ENCODE measurements around the gene HMGA1. TPM values are rescaled to one million over a fixed set of nuclear protein-coding genes. Genes with fewer than 3 reads are reported as not detected.
"Not testable (repeated sequence)": the region's sequence is repeated elsewhere in the genome, so short reads cannot be mapped to it uniquely, and the experiment has no call there.

HMGA1 gene
- total and polyA plus RNA-seq, 4 experiments from 2014 or later: 25.4 to 77.5 (median 57.8) TPM

- Histone ChIP-seq H3K36me3 (ENCODE audit: insufficient read depth, low read length) (no peaks in the 10 kb centered on the region), H3K4me1 (ENCODE audit: insufficient read depth, low read length) (no peaks in the 10 kb centered on the region), H3K27ac (ENCODE audit: low read depth, low read length) (no peak overlapping the region), H3K27me3 (ENCODE audit: insufficient read depth, low read length) (no peaks in the 10 kb centered on the region), H3K4me3 (ENCODE audit: low read length in 2 of 2) (no peak overlapping the region), H3K9me3 (ENCODE audit: control insufficient read depth in 1 of 2, low read length in 2 of 2) (no peaks in the 10 kb centered on the region)
- ChIA-PET CTCF (ENCODE audit: partially characterized antibody) (no interaction called here), POLR2A (ENCODE audit: partially characterized antibody) (interaction anchor here (0.7 kb wide), 1 partner anchor 283 kb away, joined by 3 read pairs; no protein-coding TSS in a partner anchor)
- Mint-ChIP-seq H3K27ac (no peak overlapping the region), H3K4me3 (no peak overlapping the region), H3K4me1 (peaks cover 0 to 7% (median 4%) of the 10 kb centered on the region in 4 donors), H3K9me3 (peaks cover 0 to 4% (median 0%) of the 10 kb centered on the region in 8 donors), H3K27me3 (no peaks in the 10 kb centered on the region), H3K36me3 (no peaks in the 10 kb centered on the region)
- intact Hi-C loops (cut with micrococcal nuclease): no loop called here
- DNase-seq: no peak
Observed at GRCh38 chr6:34267746-34268145, 31.1 kb downstream of the HMGA1 start.

- intact Hi-C loops (cut with micrococcal nuclease); H3K27me3 ChIP-seq (ENCODE audit: insufficient read depth, low read length); CTCF ChIA-PET (ENCODE audit: partially characterized antibody); DNase-seq; H3K27me3 Mint-ChIP-seq; H3K4me1 Mint-ChIP-seq; H3K9me3 ChIP-seq (ENCODE audit: control insufficient read depth in 1 of 2, low read length in 2 of 2); H3K4me3 ChIP-seq (ENCODE audit: low read length in 2 of 2); POLR2A ChIA-PET (ENCODE audit: partially characterized antibody); H3K36me3 ChIP-seq (ENCODE audit: insufficient read depth, low read length); H3K36me3 Mint-ChIP-seq; H3K4me1 ChIP-seq (ENCODE audit: insufficient read depth, low read length); H3K27ac Mint-ChIP-seq; H3K27ac ChIP-seq (ENCODE audit: low read depth, low read length); H3K4me3 Mint-ChIP-seq; H3K9me3 Mint-ChIP-seq: not testable (repeated sequence)
Observed at GRCh38 chr6:34269132-34269531, 32.5 kb downstream of the HMGA1 start.

GRCh38 chr6:34269658-34270341 is 33.1 kb downstream of the HMGA1 start:
- H3K27me3 ChIP-seq (ENCODE audit: insufficient read depth, low read length); H3K36me3 Mint-ChIP-seq; H3K27ac ChIP-seq (ENCODE audit: low read depth, low read length); H3K4me1 ChIP-seq (ENCODE audit: insufficient read depth, low read length); H3K9me3 ChIP-seq (ENCODE audit: control insufficient read depth in 1 of 2, low read length in 2 of 2); H3K27me3 Mint-ChIP-seq; DNase-seq; H3K9me3 Mint-ChIP-seq; H3K4me1 Mint-ChIP-seq; H3K36me3 ChIP-seq (ENCODE audit: insufficient read depth, low read length); POLR2A ChIA-PET (ENCODE audit: partially characterized antibody); H3K4me3 ChIP-seq (ENCODE audit: low read length in 2 of 2); intact Hi-C loops (cut with micrococcal nuclease): not testable (repeated sequence)
- CTCF ChIA-PET (ENCODE audit: partially characterized antibody): interaction anchor here (0.8 kb wide), 1 partner anchor 11 kb away, joined by 3 read pairs; no protein-coding TSS in a partner anchor
- peak overlapping the region in 4 of 7 donors; percentile 1 to 89 (median 15) for H3K27ac Mint-ChIP-seq
- H3K4me3 Mint-ChIP-seq: peak overlapping the region in 6 of 8 donors; percentile 4 to 83 (median 41)

- Histone ChIP-seq H3K4me3 (ENCODE audit: low read length in 2 of 2) (no peak overlapping the region), H3K4me1 (ENCODE audit: insufficient read depth, low read length) (no peaks in the 10 kb centered on the region), H3K9me3 (ENCODE audit: control insufficient read depth in 1 of 2, low read length in 2 of 2) (no peaks in the 10 kb centered on the region), H3K27ac (ENCODE audit: low read depth, low read length) (no peak overlapping the region), H3K27me3 (ENCODE audit: insufficient read depth, low read length) (no peaks in the 10 kb centered on the region), H3K36me3 (ENCODE audit: insufficient read depth, low read length) (no peaks in the 10 kb centered on the region)
- POLR2A ChIA-PET (ENCODE audit: partially characterized antibody): interaction anchor here (1.1 kb wide), 1 partner anchor 23 kb away, joined by 3 read pairs; the partner anchor contains the start of gene SMIM29
- Mint-ChIP-seq H3K27me3 (no peaks in the 10 kb centered on the region), H3K9me3 (no peaks in the 10 kb centered on the region), H3K4me1 (peaks cover 0 to 10% (median 8%) of the 10 kb centered on the region in 4 donors), H3K27ac (no peak overlapping the region), H3K4me3 (no peak overlapping the region), H3K36me3 (no peaks in the 10 kb centered on the region)
- DNase-seq: no peak
- intact Hi-C loops (cut with micrococcal nuclease): no loop called here
- CTCF ChIA-PET (ENCODE audit: partially characterized antibody): interaction anchor here (1.0 to 1.8 kb wide), 2 partner anchors 23 to 337 kb away, joined by 3 read pairs; no protein-coding TSS in a partner anchor
Observed at GRCh38 chr6:34272013-34272926, 35.6 kb downstream of the HMGA1 start.

- H3K4me1 Mint-ChIP-seq: peaks cover 0 to 10% (median 9%) of the 10 kb centered on the region in 4 donors
- H3K4me3 Mint-ChIP-seq: no peak overlapping the region
- intact Hi-C loops (cut with micrococcal nuclease): no loop called here
- H3K27ac ChIP-seq (ENCODE audit: low read depth, low read length): no peak overlapping the region
- no peaks in the 10 kb centered on the region for H3K9me3 ChIP-seq (ENCODE audit: control insufficient read depth in 1 of 2, low read length in 2 of 2)
- no peak overlapping the region for H3K4me3 ChIP-seq (ENCODE audit: low read length in 2 of 2)
- H3K9me3 Mint-ChIP-seq: no peaks in the 10 kb centered on the region
- H3K36me3 ChIP-seq (ENCODE audit: insufficient read depth, low read length): no peaks in the 10 kb centered on the region
- H3K27me3 ChIP-seq (ENCODE audit: insufficient read depth, low read length): no peaks in the 10 kb centered on the region
- ChIA-PET POLR2A (ENCODE audit: partially characterized antibody) (no interaction called here), CTCF (ENCODE audit: partially characterized antibody) (interaction anchor here (1.0 to 1.8 kb wide), 2 partner anchors 24 to 336 kb away, joined by 3 read pairs; no protein-coding TSS in a partner anchor)
- H3K36me3 Mint-ChIP-seq: no peaks in the 10 kb centered on the region
- DNase-seq: no peak
- no peaks in the 10 kb centered on the region for H3K27me3 Mint-ChIP-seq
- H3K27ac Mint-ChIP-seq: no peak overlapping the region
- no peaks in the 10 kb centered on the region for H3K4me1 ChIP-seq (ENCODE audit: insufficient read depth, low read length)
Observed at GRCh38 chr6:34273242-34273805, 36.7 kb downstream of the HMGA1 start.

GRCh38 chr6:34274129-34274528 is 37.5 kb downstream of the HMGA1 start:
- H3K4me3 Mint-ChIP-seq: no peak overlapping the region
- Histone ChIP-seq H3K27ac (ENCODE audit: low read depth, low read length) (no peak overlapping the region), H3K36me3 (ENCODE audit: insufficient read depth, low read length) (no peaks in the 10 kb centered on the region), H3K4me1 (ENCODE audit: insufficient read depth, low read length) (no peaks in the 10 kb centered on the region), H3K27me3 (ENCODE audit: insufficient read depth, low read length) (no peaks in the 10 kb centered on the region), H3K4me3 (ENCODE audit: low read length in 2 of 2) (no peak overlapping the region), H3K9me3 (ENCODE audit: control insufficient read depth in 1 of 2, low read length in 2 of 2) (no peaks in the 10 kb centered on the region)
- no peaks in the 10 kb centered on the region for H3K9me3 Mint-ChIP-seq
- intact Hi-C loops (cut with micrococcal nuclease): no loop called here
- DNase-seq: no peak
- H3K36me3 Mint-ChIP-seq: peaks cover 0 to 2% of the 10 kb centered on the region in 2 donors
- H3K27ac Mint-ChIP-seq: no peak overlapping the region
- H3K27me3 Mint-ChIP-seq: no peaks in the 10 kb centered on the region
- peaks cover 4 to 14% (median 10%) of the 10 kb centered on the region in 4 donors for H3K4me1 Mint-ChIP-seq
- ChIA-PET POLR2A (ENCODE audit: partially characterized antibody) (interaction anchor here (0.7 kb wide), 1 partner anchor 525 kb away, joined by 5 read pairs; no protein-coding TSS in a partner anchor), CTCF (ENCODE audit: partially characterized antibody) (no interaction called here)

Data from CD4-positive, alpha-beta memory T cell (primary cell).